ENCODE data around the gene CNN2.

DNA sequence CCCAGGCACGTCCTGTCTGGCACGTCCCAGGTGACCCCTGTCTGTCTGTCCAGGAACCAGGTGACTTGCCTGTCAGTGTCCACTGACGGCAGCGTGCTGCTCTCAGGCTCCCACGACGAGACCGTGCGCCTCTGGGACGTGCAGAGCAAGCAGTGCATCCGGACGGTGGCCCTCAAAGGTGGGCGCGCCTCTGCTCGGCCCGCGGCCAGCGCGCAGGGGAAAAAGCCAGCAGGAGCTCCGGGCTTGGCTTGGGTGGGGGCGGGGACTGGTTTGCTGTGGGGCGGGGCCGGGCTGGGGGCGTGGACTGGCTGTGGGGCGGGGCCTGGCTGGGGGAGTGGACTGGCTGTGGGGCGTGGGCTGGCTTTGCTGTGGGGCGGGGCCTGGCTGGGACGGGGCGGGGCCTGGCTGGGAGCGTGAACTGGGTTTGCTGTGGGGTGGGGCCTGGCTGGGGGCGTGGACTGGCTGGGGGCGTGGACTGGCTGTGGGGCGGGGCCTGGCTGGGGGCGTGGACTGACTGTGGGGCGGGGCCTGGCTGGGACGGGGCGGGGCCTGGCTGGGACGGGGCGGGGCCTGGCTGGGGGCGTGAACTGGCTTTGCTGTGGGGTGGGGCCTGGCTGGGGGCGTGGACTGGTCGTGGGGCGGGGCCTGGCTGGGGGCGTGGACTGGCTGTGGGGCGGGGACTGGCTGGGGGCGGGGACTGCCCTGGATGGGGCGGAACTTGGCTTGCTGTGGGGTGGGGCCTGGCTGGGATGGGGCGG lies 35.1 kb upstream of the CNN2 start:
- TF ChIP-seq, protein P1, sequence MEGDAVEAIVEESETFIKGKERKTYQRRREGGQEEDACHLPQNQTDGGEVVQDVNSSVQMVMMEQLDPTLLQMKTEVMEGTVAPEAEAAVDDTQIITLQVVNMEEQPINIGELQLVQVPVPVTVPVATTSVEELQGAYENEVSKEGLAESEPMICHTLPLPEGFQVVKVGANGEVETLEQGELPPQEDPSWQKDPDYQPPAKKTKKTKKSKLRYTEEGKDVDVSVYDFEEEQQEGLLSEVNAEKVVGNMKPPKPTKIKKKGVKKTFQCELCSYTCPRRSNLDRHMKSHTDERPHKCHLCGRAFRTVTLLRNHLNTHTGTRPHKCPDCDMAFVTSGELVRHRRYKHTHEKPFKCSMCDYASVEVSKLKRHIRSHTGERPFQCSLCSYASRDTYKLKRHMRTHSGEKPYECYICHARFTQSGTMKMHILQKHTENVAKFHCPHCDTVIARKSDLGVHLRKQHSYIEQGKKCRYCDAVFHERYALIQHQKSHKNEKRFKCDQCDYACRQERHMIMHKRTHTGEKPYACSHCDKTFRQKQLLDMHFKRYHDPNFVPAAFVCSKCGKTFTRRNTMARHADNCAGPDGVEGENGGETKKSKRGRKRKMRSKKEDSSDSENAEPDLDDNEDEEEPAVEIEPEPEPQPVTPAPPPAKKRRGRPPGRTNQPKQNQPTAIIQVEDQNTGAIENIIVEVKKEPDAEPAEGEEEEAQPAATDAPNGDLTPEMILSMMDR (IDR thresholded peaks at IDR 0.05): no peak
- no peak for TF ChIP-seq POLR2A (IDR thresholded peaks at IDR 0.05)
